Thoracic aorta endothelial cell (primary cell): Measurements from ENCODE around the gene TM4SF1. TPM values are rescaled to one million over a fixed set of nuclear protein-coding genes. Genes with fewer than 3 reads are reported as not detected.

ENCODE experiments used
- total RNA-seq: library from RNA; depleted of rRNA; stranded (reverse); fragments of >200 nt; gene quantifications from 2 replicates; pipeline ENCODE4 v1.2.3, GENCODE V29; 2012

TM4SF1 gene, protein sequence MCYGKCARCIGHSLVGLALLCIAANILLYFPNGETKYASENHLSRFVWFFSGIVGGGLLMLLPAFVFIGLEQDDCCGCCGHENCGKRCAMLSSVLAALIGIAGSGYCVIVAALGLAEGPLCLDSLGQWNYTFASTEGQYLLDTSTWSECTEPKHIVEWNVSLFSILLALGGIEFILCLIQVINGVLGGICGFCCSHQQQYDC
- 845 and 906 TPM in 2 replicates for total RNA-seq

GRCh38 chr3:149377408-149378364, at the start of gene TM4SF1:
Gene TM4SF1, minus strand, starts transcription at chr3:149377649. Its CDS starts 102 bp downstream, at chr3:149377547.

DNA sequence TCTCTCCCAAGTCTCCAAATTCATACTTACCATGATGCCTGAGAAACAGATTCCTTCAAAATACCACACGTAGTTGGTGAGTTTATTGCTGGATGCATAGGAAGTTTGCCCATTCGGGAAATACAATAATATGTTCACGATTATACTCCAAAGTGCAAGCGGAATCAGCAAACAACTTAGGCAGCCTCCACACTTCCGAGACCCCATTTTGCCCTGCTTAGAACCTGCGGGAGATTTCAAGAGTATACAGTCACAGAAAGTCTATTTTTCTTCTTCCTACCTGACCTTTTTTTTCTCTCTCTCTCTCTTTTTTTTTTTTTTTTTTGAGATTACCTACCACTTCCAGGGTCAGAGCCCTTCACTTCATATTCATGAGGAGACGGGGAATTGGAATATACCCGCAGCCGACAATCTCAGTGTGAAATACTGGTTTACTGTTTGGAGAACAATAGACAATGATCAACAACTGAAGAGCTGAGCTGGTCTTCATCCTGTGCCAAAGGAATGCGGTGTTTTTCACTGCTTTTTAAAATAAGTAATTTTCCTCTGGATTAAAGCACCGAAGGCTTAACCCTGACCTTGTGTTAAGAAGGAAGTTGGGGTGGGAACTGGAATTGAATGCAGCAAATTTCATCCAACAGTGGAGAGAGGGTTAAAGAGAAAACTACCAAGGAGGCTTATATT, 44.1 kb downstream of the TM4SF1 start, which contains the start of gene TM4SF18:
TSS of gene TM4SF18 (minus strand) at position 461 of the 684 bp plus-strand sequence. CDS start at position 207, 254 bp downstream.

Other genes with a start within 250 kb of the TM4SF1 start
- gene HPS3, start 248.0 kb downstream of the TM4SF1 start, total RNA-seq, result 25.3 and 32.6 TPM in 2 replicates
- gene CP, start 155.8 kb downstream of the TM4SF1 start, total RNA-seq, result under 0.01 TPM in 1 of 2 replicates, not detected in the other
- 156 and 234 TPM in 2 replicates for gene TM4SF18, start 44.0 kb downstream of the TM4SF1 start, total RNA-seq
- gene TM4SF4, start 97.0 kb upstream of the TM4SF1 start, total RNA-seq, result not detected in 2 replicates